GM04504 (cell line): ENCODE results near the gene BFSP1.

Experiments used
- DNase-seq: peaks from one replicate; pipeline ENCODE4 v3.0.0-alpha.2; 2012; ENCODE audit warnings: low read depth

Gene BFSP1

DNA sequence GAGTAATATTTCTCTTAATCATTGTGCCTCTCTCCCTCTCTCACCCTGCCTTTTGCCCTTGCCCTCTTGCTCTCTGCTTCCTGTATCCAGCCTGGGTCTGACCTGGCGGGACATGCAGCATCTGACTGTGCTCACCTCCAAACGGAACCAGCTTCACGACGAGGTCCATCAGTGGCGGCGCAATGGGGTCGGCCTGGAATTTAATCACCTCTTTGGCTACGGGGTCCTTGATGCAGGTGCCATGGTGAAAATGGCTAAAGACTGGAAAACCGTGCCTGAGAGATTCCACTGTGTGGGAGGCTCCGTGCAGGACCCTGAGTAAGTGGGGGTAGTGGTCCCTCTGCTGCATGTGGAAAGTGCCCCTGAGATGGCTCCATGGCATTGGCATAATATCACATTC lies 65.9 kb downstream of the BFSP1 start:
- no peak for DNase-seq

GRCh38 chr20:17463711-17464110 lies 67.5 kb downstream of the BFSP1 start:
- DNase-seq: no peak

DNA sequence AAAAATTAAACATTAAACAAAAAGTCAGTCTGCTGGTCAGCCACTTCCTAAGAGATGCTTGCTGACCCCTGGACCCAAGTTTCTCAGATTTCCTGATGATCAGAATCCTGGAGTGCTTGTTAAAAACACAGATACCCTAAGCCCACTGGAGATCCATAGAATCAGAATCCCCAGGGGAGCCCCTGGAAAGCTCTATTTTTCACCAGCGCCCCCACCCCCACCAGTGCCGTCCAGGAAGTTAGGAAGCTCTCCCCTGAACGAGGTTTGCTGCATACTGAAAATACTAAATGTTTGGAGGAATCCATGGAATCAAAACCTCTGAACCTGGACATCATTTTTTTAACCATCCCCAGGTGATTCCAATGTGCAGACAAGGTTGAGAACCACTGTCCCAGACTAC lies 69.2 kb downstream of the BFSP1 start:
- no peak for DNase-seq

DNA sequence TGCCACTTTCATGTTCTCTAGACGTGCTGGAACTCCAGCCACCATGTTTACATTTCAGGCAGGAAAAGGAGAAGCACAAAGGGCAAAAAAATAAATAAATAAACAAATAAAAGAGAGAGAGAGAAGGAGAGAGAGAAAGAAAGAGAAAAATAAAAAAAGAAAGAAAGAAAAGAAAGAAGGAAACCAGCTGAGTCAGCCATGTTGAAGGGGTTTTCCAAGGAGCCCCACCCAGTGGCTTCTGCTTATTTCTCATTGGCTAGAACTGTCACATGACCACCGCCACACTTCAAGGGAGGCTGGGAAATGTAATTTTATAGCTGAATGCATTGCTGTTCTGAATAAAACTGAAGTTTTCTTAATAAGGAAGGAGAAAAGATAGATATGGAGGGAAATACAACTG lies 71.1 kb downstream of the BFSP1 start:
- DNase-seq: no peak

DNA sequence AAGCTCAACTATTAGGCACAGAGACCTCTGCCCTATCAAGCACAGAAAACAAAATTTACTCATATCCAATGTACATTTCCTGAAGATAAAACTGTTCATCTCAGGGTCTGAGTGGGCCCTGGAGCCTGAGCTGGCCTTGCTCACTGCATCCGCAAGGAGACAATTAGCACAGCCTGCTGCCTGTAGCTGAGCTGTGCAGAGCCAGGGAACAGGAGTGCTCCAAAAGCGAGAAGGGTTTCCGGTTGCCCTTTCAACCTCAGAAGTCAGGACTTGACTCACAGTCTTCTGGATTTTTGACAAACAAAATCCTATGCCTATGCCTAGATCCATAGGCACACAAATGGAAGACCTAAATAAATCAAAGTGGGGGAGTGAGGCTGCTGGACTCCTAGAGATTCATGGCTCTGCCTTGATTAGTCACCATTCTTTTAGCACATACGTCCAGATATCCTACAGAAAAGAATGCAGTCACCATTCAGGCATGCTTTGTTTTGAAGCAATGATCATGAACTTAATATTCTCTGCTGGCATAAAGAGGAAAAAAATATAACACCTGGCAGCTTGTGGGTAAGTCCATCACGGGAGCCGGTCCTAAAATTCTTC lies 73.5 kb downstream of the BFSP1 start:
- no peak for DNase-seq

DNA sequence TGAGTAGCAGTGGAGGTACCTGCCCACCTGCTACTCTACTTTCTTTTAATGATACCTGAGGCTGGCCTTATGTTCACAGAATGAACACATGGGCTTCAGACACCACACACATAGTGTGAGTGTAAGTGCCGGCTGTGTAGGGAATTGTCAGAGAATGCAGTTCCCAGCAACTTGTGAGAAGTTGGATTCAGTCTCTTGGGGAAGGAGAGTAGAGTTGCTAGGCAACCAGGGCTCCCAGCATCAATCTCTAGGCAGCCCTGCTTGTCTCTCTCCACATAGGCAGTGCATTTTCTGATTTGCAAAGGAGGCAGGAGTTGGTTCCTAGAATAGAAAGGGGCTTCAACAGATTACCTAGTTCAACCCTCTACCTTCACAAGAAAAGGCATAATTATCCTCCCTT lies 74.1 kb downstream of the BFSP1 start:
- no peak for DNase-seq

GRCh38 chr20:17456279-17456678 lies 74.9 kb downstream of the BFSP1 start:
- DNase-seq: no peak

DNA sequence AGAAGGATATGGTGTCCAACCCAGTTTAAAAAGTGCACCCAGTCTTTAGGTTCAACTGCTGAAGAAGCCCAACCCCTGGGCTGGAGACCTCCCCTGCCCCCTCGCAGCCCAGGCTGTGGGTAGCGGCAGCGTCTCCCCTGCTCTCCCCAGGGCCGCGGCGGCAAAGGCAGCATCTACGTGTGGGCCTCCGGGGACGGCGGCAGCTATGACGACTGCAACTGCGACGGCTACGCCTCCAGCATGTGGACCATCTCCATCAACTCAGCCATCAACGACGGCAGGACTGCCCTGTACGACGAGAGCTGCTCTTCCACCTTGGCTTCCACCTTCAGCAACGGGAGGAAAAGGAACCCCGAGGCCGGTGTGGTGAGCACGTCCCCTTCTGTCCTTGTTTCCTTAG lies 77.6 kb downstream of the BFSP1 start:
- no peak for DNase-seq

DNA sequence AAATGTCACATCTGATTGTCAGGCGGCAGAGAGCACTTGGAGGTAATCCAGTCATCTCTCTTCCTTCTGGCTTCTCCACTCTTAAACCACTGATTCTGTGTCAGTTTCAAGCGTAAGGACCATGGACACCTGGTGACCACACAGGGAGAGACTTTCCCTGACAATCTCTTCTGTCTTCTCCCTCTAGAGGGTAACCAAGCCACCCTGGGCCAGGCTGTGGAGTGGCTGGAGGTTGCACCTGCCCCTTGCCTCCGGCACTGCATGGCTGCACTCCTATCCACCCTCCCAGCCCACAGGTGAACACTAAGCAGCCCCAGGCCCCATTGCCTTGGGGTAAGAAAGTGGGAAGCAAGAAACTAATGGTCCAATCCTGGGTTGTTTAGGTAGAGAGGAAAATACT lies 78.7 kb downstream of the BFSP1 start:
- no peak for DNase-seq

DNA sequence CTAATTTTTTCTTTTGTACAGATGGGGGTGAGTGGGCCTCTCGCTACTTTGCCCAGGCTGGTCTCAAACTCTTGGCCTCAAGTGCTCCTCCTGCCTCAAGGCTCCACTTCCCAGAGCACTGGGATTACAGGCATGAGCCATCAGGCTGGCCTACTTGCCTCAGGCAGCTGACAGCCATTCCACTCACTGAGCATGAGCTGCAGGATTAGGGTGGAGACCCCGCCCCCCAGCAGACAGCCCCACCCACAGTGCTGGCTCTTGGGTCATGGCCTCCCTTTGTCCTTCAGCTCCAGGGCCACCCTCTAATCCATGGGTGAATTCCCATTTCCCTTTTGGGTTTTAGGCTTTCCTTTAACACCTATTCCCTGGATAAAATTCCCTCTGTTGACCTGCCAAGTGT lies 82.1 kb downstream of the BFSP1 start:
- DNase-seq: no peak

GRCh38 chr20:17448071-17448470 lies 83.1 kb downstream of the BFSP1 start:
- DNase-seq: no peak

- no peak for DNase-seq
Observed at GRCh38 chr20:17446171-17446570, 85.0 kb downstream of the BFSP1 start.

DNA sequence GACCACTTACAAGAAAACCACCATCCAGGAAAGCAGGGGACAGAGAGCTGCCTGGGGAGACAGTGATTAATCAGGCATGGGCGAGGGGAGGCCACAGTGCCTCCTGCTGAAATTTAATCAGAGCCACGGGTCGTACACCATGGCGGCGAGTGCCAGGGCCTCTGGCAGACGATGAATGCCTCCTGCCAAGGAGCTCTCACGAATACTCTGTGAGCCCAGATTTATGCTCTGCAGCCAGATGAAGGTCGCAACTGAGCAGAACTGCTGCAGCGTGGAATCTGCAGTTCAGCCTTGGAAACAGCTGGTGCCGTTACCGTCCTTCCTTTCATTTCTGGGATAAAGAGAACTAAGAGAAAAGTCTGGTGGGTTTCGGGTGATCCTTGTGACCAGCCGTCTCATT lies 85.6 kb downstream of the BFSP1 start:
- DNase-seq: no peak

DNA sequence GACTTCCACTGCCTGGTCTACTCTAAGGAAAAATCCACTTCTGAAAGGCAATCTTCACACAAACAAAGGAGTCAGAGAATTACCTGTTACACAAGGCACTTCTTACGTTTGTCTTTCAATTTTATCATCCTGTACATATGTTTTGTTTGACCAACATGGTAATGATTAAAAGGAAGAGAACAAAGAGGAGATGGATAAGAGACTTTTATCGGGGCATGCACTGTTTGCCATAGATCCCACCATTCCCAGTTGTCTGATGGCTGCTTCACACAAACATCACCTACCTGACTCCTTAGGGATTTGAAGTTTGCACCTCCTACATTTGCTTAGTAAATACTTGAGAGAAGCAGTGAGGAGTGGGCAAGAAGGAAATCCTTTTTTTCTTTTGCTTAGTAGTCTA lies 87.1 kb downstream of the BFSP1 start:
- no peak for DNase-seq
